HuH-7 (cell line): ENCODE measurements around the gene GASK1B.

Source experiments
- DNase-seq: peaks from one replicate; pipeline ENCODE4 v3.0.0; 2011; ENCODE audit warnings: low spot score

Gene GASK1B

DNA sequence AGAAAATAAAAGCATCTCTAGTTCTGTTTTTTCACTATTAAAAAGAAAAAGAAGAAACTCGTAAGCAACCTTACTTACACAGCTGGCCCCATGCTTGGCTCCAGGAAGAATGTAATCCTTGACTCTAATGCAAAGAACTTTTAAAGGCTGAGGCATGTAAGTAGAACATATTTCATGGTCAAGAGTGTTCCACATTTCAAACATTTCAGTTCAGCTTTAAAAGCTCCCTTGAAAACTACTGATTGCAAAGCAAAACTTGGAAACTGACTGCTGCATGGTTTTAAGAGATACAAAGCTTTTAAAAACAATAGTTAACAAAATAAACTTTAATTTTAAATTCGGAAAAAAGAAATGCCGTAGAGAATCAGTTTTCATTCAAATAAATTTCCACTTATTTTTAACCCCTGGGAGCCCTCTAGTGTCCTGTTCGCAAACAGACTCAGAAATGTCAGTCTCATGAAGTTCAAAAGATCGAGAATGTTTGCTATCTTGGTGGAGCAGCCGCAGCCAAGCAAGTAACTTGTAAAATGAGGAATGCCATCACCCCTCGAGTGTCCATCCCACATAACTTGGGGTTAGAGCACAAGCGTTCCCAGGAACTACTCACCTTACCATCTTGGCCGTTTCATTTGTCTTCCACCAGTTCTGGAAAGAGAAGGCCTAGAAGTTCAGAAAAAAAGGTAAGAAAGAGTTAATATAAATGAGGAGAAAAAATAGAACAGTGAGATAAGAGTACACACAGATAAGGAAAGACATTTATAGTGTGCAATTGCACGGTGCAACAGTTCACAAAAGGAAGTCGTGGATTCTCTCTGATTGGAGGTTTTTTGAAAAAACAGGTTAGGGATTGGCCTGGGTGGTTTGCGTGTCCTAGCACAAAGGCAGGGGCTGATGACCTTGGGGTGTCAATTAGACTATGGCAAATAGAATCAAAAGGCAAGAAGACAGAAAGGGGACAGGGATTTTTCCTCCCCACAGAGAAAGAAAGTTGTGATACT is at the start of gene GASK1B:
Gene GASK1B (minus strand): TSS at position 765 of the 998 bp plus-strand sequence. CDS start 1,650 bp downstream, outside the sequence.
- DNase-seq: peak; percentile 50

- DNase-seq: no peak
Observed at GRCh38 chr4:158219623-158220022, 46.8 kb upstream of the GASK1B start.

- no peak for DNase-seq
Observed at GRCh38 chr4:158217763-158218162, 44.9 kb upstream of the GASK1B start.

DNA sequence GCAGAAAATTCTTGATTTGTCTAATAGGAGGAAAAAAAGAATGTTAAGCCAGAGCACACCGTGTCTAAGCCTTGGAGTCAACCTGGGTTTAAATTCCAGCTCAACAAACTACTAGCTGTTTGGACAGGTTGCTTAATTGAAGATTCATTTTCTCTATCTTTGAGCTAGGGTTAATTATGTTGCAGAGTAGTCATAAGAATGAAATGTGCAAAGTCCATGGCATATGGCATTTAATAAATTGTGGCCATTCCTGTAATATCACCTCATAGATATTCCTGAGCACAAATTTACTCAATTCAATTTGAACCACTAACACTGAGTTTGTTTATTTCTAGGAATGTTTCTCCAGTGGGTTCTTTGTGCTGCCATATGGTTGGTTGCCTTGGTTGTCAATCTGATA is 42.0 kb upstream of the GASK1B start:
- DNase-seq: no peak

DNA sequence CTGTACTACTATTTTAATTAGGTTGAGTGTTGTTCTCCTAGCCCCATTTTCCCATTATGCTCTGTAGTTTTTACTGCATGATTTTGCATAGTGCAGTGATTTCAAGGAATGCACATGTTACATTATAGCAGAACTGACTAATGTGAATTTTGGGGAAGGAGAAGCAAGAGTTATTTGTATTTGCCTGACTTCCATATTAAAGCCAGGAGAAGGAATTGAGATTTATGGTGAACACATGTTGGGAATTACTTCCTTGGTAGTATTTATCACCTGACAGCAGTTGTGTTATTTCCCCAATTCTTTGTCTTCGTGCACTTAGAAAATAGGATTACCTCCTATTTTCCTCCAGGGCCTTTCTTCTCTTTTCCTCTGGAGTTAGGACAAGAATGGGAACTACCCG is 40.6 kb upstream of the GASK1B start:
- DNase-seq: no peak

DNA sequence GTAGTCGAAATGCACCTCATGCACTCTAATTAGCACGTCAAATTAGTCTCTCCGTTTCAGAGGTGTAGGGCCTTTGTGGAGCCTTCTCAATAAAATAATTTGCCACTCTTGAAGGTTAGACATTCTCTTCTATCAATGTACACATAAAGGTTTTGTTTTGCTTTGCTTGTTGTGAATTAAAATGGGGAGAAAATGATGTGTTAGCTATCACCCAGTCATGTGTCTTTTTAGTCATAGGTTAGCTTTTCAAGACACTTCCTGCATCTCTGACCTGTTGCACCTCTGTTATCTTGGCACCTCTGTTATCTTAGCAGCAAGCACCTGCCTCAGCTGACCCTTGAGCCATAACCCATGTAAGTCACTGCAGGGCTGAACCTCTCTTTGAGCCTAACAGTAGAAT is 38.4 kb upstream of the GASK1B start:
- peak; percentile 11 for DNase-seq

- peak; percentile 58 for DNase-seq
Observed at GRCh38 chr4:158209825-158210807, 37.3 kb upstream of the GASK1B start, which contains the start of gene TMEM144. TSS of gene TMEM144 (plus strand) at chr4:158210486. CDS start at chr4:158212668, 2,182 bp downstream.

DNA sequence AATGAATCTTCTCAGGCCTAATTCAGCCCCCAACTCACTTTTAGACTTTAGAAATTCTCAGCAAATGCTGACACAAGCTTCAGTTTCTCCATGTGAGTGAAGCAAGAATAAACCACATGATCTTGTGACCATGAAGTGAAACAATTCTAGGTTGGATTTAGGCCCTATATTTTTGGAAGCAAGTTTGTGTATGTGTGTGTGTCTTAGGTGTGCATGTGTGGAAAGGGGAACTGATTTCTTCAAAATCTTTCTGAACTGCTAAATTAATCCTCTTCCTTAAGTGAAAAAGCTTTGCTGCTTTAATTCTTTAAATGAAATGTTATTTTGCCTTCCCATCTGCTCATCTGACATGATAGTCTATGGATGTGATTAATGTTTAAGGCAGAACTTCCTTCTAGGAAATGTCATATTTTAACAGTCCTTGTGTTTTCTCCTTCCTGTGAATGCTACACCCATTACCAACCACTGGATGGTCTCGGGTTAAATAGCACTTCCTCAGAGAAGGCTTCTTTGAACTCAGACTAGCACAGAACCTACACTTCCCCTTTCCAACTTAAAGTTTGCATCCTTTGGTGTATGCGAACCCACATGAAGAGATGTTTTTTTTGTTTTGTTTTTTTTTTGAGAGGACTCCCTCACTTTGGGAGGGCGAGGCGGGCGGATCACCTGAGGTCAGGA is 36.3 kb upstream of the GASK1B start:
- DNase-seq: no peak

- no peak for DNase-seq
Observed at GRCh38 chr4:158203929-158204328, 31.1 kb upstream of the GASK1B start.

DNA sequence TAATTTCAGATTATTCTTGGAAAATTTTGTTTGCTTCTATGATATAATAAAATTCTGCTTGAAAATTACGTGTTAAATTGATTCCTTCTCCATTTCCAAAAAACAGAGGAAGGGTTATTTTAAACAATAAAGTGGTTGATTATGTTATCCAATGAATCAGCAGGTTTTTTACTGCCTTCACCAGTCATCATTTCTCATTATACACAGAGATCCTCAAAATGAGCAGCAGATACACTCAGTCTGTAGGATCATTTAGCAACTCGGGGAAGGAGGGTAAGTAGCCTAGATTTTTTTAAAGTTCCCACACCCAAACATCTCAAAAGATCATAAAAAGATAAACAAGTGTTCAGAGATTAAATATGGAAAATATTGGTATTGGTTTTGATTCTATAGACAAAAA is 30.6 kb upstream of the GASK1B start:
- DNase-seq: no peak

- DNase-seq: no peak
Observed at GRCh38 chr4:158202481-158202880, 29.7 kb upstream of the GASK1B start.

DNA sequence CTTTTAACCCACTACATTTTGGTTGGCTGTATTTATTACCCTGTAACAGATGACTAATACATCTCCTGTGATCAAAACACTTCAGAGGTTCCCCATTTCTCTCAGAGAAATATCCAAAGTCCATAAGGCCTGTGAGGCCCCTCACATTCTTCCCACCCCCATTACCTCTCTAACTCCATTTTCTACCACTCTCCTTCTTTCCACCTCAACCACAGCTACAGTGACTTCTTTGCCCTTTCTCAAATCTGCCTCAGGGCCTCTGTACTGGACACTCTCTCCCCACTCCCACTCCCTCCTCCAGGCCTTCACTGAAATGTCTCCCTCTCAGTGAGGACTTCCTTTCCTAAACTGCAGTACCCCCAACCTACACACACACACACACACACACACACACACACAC is 29.1 kb upstream of the GASK1B start:
- DNase-seq: no peak

- DNase-seq: no peak
Observed at GRCh38 chr4:158201322-158201721, 28.5 kb upstream of the GASK1B start.

- DNase-seq: no peak
Observed at GRCh38 chr4:158200214-158200613, 27.4 kb upstream of the GASK1B start.

DNA sequence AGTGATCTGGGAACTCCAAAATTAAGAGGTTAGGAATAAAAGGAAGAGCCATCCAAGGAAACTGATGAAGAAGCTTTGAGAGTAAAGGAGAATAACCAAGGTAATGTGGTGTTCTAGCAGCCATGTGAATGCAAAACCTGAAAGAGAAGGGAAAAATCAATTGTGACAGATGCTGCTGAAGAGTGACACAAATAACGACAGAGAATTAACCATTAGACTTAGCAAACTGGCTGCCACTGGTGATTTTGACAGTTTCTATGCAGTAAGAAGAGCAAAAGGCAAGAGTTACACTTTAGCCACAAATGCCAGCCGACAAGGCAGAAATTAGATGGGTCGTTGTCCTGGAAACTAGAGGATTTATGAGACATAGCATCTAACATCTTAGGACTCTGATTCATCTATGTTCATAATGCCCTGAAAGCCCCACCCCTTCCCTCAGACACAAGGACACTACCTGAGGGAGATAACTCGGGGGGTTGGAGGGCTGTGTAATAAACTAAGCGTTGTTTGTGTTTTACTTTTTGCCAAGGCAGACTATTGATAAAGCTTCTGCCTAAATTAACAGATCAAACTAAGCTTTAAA is 24.5 kb upstream of the GASK1B start:
- DNase-seq: no peak

- no peak for DNase-seq
Observed at GRCh38 chr4:158195297-158195696, 22.5 kb upstream of the GASK1B start.

DNA sequence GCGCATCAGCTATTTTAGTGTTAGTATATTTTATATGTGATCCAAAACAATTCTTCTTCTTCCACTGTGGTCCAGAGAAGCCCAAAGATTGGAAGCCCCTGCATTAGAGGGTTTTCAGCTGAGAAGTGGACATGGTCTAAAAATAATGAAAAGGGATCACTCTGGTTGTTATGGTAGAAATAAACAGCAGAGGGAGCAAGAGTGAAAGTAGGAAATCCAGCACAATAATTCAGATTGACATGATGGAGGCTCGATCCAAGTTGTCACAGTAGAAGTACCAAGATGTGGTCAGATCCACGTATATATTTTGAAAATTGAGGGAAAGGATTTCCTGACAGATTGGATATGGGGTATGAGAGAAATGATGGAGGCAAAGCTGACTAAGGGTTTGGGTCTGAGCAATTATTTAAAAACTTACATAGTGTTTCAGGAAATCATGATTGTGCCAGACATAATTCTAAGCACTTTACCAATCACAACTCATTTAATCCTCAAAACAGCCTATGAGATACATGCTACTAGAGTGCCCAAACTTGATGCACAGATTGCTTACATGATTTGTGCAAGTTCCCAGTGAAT is 20.4 kb upstream of the GASK1B start:
- peak; percentile 27 for DNase-seq

DNA sequence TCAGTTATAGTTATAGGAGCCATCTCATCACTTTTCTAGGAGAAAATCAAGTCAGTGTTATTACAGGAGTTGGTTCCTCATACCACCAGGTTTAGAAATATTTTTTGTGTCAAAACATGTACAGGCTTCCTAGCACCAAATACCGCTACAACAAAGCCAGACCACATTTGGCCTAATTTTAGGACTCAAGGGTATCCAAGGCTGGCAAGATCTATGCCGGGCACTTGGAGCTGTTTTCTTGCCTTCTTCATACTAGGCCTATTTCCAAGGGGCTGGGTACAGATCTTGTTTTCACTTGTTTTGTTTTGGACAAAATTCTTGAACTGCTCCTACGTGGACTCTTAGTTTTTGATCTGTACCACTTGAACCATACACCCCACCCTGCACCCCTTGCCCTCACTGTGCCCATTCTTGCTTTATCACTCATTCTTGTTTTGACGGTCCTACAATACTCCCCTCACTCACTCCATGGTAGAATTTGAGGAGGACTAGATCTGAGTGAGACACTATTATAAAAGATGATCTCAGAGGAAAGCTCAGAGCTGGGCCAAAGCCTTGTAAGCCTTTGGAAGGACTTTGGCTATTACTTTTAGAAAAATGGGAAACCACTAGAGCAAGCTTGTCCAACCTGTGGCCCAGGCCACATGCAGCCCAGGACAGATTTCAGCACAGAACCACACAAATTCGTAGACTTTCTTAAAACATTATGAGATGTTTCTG is 19.8 kb upstream of the GASK1B start:
- DNase-seq: no peak

- no peak for DNase-seq
Observed at GRCh38 chr4:158190718-158191117, 17.9 kb upstream of the GASK1B start.

GRCh38 chr4:158189422-158189821 is 16.6 kb upstream of the GASK1B start:
- no peak for DNase-seq
